GOT3 (cell line): ENCODE data around the gene GBF1.
"Not testable (repeated sequence)": the region's sequence is repeated elsewhere in the genome, so short reads cannot be mapped to it uniquely, and the experiment has no call there.

Experiments used
- DNase-seq: peaks from one replicate; lab custom pipeline; 2025; ENCODE audit warnings: mixed read lengths; lab: John Stamatoyannopoulos, UW

Gene GBF1

GRCh38 chr10:102245082-102245931 is at the start of gene GBF1:
Gene GBF1 (plus strand): TSS chr10:102245532. CDS start chr10:102258939, 13,407 bp downstream.
- peak; percentile 90 for DNase-seq

- no peak for DNase-seq
Measured at GRCh38 chr10:102196893-102197292, 48.4 kb upstream of the GBF1 start.

- DNase-seq = no peak
Measured at GRCh38 chr10:102198027-102198426, 47.3 kb upstream of the GBF1 start.

GRCh38 chr10:102200751-102201640 is 44.3 kb upstream of the GBF1 start:
- DNase-seq = no peak

GRCh38 chr10:102202386-102202785 is 42.9 kb upstream of the GBF1 start:
- DNase-seq = no peak

GRCh38 chr10:102208311-102209035 is 36.9 kb upstream of the GBF1 start:
- DNase-seq = no peak

- DNase-seq = no peak
Measured at GRCh38 chr10:102211615-102212299, 33.6 kb upstream of the GBF1 start.

- not testable (repeated sequence) for DNase-seq
Measured at GRCh38 chr10:102213599-102213998, 31.7 kb upstream of the GBF1 start.

- no peak for DNase-seq
Measured at GRCh38 chr10:102219370-102219769, 26.0 kb upstream of the GBF1 start.

- no peak for DNase-seq
Measured at GRCh38 chr10:102220612-102221011, 24.7 kb upstream of the GBF1 start.

GRCh38 chr10:102222797-102223196 is 22.5 kb upstream of the GBF1 start:
- DNase-seq = no peak

GRCh38 chr10:102225646-102226541 is 19.4 kb upstream of the GBF1 start, which contains the start of gene ELOVL3:
Gene ELOVL3 (plus strand): TSS chr10:102226299. CDS start chr10:102226549, 250 bp downstream.
- peak; percentile 52 for DNase-seq

- DNase-seq = no peak
Measured at GRCh38 chr10:102226542-102226870, 18.8 kb upstream of the GBF1 start.

GRCh38 chr10:102227050-102227449 is 18.3 kb upstream of the GBF1 start:
- peak; percentile 33 for DNase-seq

GRCh38 chr10:102229810-102230263 is 15.5 kb upstream of the GBF1 start:
- peak; percentile 22 for DNase-seq

GRCh38 chr10:102230264-102230860 is 15.0 kb upstream of the GBF1 start:
- DNase-seq = no peak

- no peak for DNase-seq
Measured at GRCh38 chr10:102230861-102231356, 14.4 kb upstream of the GBF1 start.

- DNase-seq = no peak
Measured at GRCh38 chr10:102231357-102232318, 13.7 kb upstream of the GBF1 start.

- DNase-seq = no peak
Measured at GRCh38 chr10:102233997-102234396, 11.3 kb upstream of the GBF1 start.
